Right renal pelvis (tissue), 4 donors: Measurements from ENCODE around the gene NUDT16. TPM values are rescaled to one million over a fixed set of nuclear protein-coding genes. Genes with fewer than 3 reads are reported as not detected.
"Not testable (repeated sequence)": the region's sequence is repeated elsewhere in the genome, so short reads cannot be mapped to it uniquely, and the experiment has no call there.

Experiments
- DNase-seq, 4 donors: peaks; one replicate each; pipeline ENCODE4 v3.0.0-alpha.2; 2013; ENCODE audit warnings: low read depth in 4 of 4, low spot score in 3 of 4, missing footprints in 1 of 4
- polyA plus RNA-seq, 4 donors: library from polyadenylated mRNA; unstranded; fragments of 120-200 nt; gene quantifications; one replicate each; pipeline ENCODE4 v1.2.1, GENCODE V29; 2013; ENCODE audit not compliant: insufficient read length in 4 of 4

The NUDT16 gene
- polyA plus RNA-seq, 4 donors, result 37.8 to 44.6 (median 43.3) TPM

DNA sequence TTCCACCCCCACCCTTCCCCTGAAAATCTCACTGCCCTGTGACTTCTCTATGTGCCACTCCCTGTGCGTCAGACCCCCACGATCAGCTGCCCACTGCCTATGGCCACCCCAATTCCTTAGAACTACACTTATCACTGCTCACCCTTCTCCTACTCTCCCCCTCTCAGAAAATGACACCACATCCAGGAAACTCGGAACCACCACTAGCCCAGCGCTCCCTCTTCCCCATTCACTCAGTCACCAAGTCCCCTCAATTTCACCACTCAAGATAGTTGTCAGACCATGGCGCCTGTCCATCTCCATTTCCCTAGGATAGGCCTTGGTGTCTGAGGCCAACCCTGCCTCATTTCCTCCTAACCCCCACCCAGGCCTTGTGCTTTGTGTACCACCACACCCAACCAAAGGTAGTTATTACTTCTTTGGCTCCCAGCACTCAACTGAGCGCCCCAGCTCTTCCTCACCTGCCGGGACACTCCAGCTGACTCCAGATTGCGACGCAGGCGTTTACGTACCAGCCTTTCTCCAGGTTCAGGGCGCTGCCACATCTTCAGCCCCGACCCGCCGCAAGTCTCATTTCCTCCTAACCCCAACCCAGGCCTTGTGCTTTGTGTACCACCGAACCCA is 641 bp upstream of the NUDT16 start:
- DNase-seq, result not testable (repeated sequence)

DNA sequence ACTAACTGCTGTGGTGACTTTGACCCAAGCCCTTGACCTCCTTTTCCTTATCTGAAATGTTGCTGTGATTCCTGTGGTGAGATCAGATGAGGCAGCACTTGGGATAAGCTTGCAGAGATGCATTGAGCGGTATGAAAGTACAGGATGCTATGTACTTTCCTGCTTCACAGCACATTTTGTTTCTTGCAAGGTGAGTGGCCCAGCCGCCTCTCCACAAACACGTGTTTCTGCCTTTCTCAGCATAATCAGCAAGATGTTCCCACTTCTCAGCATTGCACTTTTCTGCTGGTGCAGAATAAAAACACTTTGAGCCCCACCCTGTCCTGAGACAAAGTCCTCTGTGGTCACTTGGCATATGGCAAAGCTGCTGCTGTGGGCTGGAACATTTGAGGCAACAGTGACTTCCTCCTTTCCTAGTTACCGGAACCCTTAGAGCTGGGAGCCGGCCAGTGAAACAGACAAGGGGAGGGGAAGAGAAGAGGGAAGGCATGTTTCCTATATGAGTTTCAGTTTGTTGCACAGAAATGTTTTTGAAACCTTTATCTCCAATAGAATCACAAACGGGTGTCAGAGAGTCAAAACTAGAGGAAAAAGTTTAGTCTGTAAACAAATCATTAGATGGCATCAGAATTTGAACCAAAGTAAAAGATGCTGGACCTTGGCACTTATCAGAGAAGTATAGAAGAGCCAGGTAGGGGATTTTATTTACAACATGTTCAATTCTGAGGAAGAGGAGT is 5.0 kb downstream of the NUDT16 start:
- no peak for DNase-seq

DNA sequence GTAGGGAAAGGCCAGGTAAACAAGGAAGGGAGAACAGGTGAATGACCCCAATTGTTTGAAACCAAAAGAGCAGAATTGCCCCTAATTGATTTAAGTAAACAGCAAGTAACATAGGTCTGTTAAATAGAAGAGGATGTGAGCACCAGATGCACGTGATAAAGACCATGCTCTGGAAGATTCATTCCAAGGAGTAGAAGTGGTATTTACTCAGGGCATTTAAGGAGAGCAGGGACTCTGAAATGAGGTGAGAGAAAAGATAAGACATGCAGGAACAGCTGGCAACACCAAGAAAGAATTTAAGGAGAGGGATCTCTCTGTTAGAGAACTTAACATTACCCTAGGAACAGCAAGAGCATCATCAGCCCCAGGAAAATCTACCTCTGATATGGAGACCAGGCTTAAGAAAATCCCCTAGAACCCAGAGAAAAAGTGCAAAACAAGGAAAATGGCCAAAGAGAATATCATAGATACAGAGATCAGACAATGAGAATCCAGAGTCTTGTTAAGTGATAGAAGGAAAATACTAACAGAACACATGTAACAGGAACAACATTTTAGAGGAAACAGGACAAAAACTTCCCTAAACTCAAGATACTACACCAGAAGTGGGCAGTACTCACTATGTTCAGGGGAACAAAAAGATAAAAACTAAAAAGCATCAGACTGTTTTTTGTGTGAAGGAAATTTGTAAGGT is 6.4 kb downstream of the NUDT16 start:
- DNase-seq, result no peak

DNA sequence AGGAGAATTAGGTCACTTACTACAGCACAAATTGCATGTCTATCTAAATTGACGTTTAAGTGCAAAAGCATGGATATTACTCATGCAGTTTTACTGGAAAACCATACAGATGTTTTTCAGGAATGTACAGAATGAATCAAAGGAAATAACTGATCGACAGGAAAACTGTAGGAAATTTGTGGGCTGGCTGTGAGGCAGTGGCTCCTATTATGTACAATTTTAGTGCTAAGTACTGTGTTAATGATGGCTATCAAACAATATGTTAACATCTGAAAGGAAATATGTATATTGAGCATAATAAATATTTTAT is 6.9 kb downstream of the NUDT16 start:
- no peak for DNase-seq

DNA sequence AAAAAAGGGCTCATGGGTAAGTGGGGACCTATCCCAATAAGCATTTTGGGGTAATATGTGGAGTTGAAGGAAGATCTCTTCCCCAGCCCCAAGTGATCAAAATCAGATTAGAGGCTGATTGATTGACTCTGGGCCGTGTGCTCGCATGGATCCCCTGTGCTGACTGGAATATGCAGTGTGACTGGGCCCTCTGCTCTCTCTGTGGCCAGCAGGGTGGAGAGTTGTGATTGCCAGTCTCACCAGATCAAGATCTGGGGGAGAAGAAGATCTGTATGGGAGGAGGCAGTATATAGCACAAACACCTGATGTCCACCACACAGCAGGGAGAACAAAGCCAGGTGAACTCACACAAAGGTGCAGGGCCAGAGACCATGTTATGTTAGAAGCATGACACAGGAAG is 8.8 kb downstream of the NUDT16 start:
- no peak for DNase-seq

DNA sequence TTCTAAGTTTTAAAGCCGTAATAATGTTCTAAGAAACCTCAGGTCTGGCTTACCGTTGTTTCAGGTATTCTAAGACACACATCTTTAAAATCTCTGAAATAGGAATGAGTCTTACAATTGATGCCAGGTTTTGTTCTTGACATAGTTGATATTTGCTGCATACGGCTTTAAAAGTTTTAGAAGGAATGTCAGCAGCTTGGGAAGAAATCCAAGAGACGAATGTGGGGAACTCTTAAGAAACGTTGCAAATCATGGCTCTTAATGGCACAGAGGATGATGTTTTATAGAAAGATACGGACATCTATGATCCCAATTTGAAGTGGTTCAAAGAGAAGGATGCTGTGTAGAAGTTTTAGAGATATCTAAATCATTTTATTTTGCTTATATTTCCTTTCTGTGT is 11.5 kb downstream of the NUDT16 start:
- DNase-seq, result no peak

GRCh38 chr3:131393868-131394267 is 12.3 kb downstream of the NUDT16 start:
- no peak for DNase-seq

- DNase-seq, result no peak
Measured at GRCh38 chr3:131394400-131394799, 12.8 kb downstream of the NUDT16 start.

GRCh38 chr3:131396170-131396569 is 14.6 kb downstream of the NUDT16 start:
- no peak for DNase-seq

GRCh38 chr3:131397889-131398288 is 16.3 kb downstream of the NUDT16 start:
- no peak for DNase-seq

- no peak for DNase-seq
Measured at GRCh38 chr3:131401978-131402377, 20.4 kb downstream of the NUDT16 start.

- no peak for DNase-seq
Measured at GRCh38 chr3:131402391-131403039, 20.9 kb downstream of the NUDT16 start.

DNA sequence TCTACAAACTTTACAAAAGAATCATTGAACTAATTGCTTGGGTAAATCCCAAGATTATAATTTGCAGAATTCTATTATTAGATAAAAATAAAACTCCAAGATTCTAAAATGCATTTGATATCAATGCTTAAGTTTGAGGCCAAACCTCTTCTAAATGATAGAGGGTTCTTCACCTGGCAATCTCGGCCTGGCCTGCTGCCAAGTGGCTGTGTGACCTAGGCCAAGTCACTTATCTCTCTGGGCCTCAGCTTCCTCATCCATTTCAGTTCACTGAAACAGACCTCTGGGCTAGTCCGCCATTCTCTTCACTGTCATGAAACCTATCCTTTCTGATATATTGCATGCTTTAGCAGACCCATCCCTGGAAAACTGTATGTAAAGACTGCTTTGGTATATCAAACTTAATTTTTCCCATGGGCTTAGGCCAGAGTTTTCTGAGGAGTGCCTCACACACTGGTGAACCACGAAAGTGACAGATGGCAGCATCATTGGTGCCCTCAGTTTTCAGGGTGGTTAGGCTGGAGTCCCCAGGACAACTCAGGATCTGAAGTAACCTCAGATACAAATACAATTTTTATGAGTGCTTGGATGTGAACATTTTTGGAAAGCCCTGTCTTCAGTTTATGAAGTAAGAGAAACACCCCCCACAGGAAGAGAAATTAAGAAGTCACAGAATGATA is 21.8 kb downstream of the NUDT16 start:
- DNase-seq, result no peak

- DNase-seq, result no peak
Measured at GRCh38 chr3:131405411-131405810, 23.8 kb downstream of the NUDT16 start.

DNA sequence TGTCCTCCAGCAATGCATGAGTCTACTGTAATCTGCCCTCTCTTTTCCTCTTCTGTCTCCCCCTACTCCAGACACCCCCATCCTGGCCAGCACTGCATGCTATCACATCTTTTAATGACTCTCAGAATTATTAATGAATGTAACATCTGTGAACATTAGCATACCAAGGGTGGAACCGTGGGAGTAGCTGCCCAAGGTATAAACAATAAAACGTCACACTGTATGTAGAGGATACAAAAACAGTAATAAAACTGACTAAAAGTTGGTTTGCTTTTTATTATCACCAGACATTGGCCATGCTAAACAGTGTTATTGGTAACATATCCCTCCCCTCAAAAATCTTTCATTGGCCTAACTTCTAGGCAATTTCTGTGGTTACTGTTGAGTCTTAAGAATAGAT is 24.7 kb downstream of the NUDT16 start:
- DNase-seq, result no peak

- DNase-seq, result no peak
Measured at GRCh38 chr3:131417751-131418150, 36.2 kb downstream of the NUDT16 start.

DNA sequence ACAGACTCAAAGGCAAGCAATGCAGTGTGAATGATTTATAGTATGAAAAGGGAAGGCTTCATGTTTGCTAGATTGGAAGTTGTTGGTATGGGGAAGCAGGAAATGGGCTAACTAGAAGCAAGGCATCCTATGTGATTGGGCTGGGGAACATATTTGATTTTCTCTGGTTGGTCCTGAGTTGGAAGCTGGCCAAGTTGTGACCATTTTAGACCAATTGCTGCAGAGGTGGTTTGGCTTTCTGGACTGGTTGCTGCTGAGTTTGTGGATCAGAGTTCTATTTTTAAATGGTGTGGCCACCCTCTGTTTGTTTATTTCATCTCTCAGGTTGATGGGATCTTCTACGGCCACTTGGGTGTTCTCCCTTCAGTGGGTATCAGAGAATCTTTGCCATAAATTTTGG is 39.7 kb downstream of the NUDT16 start:
- no peak for DNase-seq

DNA sequence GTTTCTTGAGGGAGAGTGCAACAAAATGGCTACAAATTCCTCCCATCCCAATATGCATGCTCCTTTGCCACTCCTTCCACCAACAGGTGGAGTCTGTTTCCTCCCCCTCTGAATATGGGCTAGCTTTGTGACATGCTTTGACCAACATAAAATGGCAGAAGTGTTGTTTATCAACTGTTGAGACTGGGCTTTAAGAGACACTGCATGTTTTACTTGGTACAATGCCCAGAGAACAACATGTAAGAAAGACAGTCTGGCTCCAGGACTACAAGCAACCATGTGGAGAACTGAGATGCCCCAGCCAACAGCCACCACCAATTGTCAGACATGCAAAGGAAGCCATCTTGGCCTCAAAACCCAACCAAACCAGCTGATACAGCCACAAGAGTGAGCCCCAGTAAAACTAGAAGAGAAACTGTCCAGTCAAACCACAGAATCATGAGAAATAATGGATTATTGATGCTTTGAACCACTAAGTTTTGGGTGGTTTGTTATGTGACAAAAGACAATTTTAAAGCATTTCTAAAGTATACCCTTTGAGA is 40.5 kb downstream of the NUDT16 start:
- DNase-seq, result no peak

GRCh38 chr3:131427226-131427625 is 45.7 kb downstream of the NUDT16 start:
- DNase-seq, result no peak

GRCh38 chr3:131431754-131432153 is 50.2 kb downstream of the NUDT16 start:
- no peak for DNase-seq

DNA sequence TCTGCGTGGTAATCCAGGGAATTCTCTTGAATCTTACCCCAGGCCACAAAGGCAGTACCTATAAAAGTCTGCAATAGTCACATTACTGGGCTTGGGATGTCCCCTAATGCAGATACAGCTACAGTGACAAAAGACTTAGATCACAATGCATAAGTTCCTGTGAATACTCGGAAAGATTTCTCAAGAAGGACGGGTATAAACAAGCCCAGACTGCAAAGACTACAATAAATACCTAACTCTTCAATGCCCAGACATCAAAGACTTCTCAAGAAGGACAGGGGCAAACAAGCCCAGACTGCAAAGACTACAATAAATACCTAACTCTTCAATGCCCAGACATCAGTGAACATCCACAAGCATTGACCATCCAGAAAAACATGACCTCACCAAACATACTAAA is 50.9 kb downstream of the NUDT16 start:
- DNase-seq, result no peak
